Stimulated activated naive CD8-positive, alpha-beta T cell treated with anti-CD3 and anti-CD28 coated beads, Interleukin-15, Interleukin-2, amounts not matched to agents 100 ng/mL and 50 ng/mL, for 24 hours (primary cell): Measurements from ENCODE around the gene SPATC1L.

Experiments
- H3K27ac Mint-ChIP-seq: one replicate; pipeline ENCODE4 v1.8.0; 2021; ENCODE audit warnings: mild to moderate bottlenecking, mixed read lengths
- H3K27me3 Mint-ChIP-seq: one replicate; pipeline ENCODE4 v1.8.0; 2021; ENCODE audit warnings: mixed read lengths
- H3K36me3 Mint-ChIP-seq: one replicate; pipeline ENCODE4 v1.8.0; 2021; ENCODE audit warnings: low read depth, mixed read lengths
- H3K4me1 Mint-ChIP-seq: one replicate; pipeline ENCODE4 v1.8.0; 2021; ENCODE audit warnings: low read depth, mixed read lengths
- H3K4me3 Mint-ChIP-seq: one replicate; pipeline ENCODE4 v1.8.0; 2021; ENCODE audit warnings: mild to moderate bottlenecking, mixed read lengths
- H3K9me3 Mint-ChIP-seq: one replicate; pipeline ENCODE4 v1.8.0; 2021; ENCODE audit warnings: mixed read lengths

Gene SPATC1L

DNA sequence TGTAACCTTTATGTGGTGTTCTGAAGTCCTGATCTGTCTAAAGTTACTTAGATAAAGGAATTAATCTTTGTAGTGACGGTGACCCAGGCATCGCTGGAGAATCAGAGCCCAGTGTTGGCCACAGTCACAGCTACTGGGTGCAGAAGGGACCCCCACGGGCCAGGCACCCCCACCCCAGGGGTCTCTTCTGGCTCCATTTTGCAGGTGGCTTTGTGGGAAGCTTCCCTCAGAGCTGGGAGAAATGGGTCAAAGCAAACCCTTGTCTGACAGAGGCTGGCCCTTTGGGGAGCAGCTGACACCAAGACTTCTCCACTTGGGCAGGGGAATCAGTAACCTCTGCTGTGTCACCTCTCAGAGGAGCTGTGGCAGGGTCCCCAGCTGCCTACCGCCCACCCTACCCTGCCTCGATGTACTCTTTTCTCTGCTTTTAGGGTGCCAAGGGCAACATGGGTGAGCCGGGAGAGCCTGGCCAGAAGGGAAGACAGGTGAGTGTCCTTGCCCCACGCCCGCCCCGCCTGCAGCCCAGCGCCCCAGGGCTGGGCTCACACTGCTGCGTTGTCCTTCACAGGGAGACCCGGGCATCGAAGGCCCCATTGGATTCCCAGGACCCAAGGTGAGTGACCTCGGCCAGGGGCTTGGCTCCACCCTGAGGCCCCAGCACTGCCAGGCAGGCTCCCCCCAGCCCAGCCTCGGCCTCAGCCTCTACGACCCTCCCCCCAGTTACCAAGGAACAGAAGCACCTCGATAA lies 68.6 kb downstream of the SPATC1L start:
- Mint-ChIP-seq H3K36me3 (peaks cover 4% of the 10 kb centered on the region), H3K4me1 (no peaks in the 10 kb centered on the region), H3K27ac (no peak overlapping the region), H3K27me3 (no peaks in the 10 kb centered on the region), H3K4me3 (no peak overlapping the region), H3K9me3 (no peaks in the 10 kb centered on the region)

DNA sequence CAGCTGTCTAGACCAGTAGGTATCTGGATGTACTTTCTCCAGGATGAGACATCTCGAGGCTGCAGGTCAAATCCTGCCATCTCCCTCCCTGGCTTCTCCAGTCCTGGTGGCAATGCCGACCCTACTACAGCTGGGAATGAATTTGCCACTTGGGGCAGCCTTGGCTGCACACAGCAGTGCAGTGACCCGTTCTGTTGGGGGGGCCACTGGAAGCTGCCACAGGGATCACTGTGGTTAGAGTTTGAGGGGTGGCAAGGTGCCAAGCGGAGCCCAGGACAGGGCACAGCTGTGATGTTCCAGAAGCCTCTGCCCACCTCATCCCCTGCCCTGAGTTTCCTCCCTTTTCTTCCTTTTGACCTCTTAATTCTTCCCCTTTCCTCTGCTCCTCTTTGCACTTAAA lies 69.3 kb downstream of the SPATC1L start:
- H3K4me1 Mint-ChIP-seq, result no peaks in the 10 kb centered on the region
- H3K27me3 Mint-ChIP-seq, result no peaks in the 10 kb centered on the region

DNA sequence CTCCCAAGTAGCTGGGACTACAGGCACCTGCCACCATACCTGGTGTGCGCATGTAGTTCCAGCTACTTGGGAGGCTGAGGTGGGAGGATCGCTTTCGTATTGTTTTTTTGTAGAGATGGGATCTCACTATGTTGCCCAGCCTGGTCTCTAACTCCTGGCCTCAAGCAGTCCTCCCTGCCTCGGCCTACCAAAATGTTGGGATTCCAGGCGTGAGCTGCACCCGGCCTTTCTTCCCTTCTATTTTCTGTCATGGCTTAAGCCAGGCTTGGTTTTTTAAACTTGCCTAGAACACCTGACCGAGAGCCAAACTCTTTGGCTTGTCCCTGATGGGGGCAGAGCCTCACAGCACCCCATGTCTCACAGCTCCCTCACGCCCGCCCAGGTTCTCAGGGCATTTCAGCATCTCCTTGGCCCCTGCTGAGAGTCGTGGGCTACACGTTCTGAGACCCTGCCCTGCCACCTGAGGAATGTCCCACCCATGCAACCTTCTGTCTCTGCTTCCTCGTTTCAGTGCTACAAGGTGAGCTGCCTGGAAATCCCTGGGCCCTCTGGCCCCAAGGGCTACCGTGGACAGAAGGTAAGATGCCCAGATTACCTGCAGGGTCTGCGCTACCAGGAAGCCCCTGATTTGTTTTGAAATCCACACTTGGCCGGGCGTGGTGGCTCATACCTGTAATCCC lies 70.6 kb downstream of the SPATC1L start:
- H3K4me3 Mint-ChIP-seq, result no peak overlapping the region
- H3K27ac Mint-ChIP-seq, result no peak overlapping the region
- peaks cover 4% of the 10 kb centered on the region for H3K36me3 Mint-ChIP-seq
- no peaks in the 10 kb centered on the region for H3K27me3 Mint-ChIP-seq
- no peaks in the 10 kb centered on the region for H3K9me3 Mint-ChIP-seq
- H3K4me1 Mint-ChIP-seq, result no peaks in the 10 kb centered on the region

More for the DNA sequence above, 69.3 kb downstream of the SPATC1L start:
- no peak overlapping the region for H3K4me3 Mint-ChIP-seq
- H3K27ac Mint-ChIP-seq, result no peak overlapping the region
- peaks cover 4% of the 10 kb centered on the region for H3K36me3 Mint-ChIP-seq
- no peaks in the 10 kb centered on the region for H3K9me3 Mint-ChIP-seq

DNA sequence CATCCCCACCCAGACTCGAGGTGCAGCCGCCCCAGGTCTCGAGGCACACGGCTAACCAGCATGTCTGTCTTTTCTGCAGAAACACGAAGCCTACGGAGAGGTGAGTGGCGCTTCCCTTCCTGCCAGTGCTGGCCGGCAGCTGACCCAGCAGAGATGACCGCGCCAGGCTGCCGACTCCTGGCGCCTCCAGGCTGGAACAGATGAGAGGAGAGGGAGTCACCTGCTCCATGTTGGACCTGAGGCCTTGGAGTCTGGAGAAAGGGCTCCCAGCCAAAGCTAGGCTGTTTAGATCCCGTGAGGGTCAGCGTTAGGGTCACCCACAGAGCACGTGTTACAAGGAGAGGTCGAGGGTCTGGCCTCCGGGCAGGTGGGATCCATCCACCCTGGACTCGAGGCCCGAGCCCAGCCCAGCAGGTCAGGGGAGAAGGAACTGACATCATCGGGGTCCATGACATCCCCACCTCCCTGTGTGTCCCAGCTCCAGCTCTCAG lies 71.5 kb downstream of the SPATC1L start:
- peaks cover 4% of the 10 kb centered on the region for H3K36me3 Mint-ChIP-seq
- H3K9me3 Mint-ChIP-seq, result peaks cover 5% of the 10 kb centered on the region

DNA sequence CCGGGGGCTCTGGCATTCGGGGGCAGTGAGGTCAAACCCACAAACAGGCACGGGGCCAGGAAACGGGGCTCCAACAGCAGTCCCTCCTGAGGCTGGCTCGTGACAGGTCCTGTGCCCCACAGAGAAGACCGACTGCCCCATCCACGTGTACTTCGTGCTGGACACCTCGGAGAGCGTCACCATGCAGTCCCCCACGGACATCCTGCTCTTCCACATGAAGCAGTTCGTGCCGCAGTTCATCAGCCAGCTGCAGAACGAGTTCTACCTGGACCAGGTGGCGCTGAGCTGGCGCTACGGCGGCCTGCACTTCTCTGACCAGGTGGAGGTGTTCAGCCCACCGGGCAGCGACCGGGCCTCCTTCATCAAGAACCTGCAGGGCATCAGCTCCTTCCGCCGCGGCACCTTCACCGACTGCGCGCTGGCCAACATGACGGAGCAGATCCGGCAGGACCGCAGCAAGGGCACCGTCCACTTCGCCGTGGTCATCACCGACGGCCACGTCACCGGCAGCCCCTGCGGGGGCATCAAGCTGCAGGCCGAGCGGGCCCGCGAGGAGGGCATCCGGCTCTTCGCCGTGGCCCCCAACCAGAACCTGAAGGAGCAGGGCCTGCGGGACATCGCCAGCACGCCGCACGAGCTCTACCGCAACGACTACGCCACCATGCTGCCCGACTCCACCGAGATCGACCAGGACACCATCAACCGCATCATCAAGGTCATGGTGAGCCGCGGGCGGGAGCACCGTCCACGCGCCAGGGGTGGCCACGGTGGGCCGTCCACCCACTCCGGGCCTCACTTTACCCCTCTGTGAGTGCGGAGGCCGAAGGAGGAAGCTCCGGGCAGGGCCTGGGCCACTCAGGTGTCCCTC lies 72.2 kb downstream of the SPATC1L start:
- peaks cover 8% of the 10 kb centered on the region for H3K36me3 Mint-ChIP-seq
- no peaks in the 10 kb centered on the region for H3K4me1 Mint-ChIP-seq
- H3K27me3 Mint-ChIP-seq, result no peaks in the 10 kb centered on the region
- peaks cover 8% of the 10 kb centered on the region for H3K9me3 Mint-ChIP-seq
- H3K27ac Mint-ChIP-seq, result no peak overlapping the region
- H3K4me3 Mint-ChIP-seq, result no peak overlapping the region

More for the DNA sequence above, 71.5 kb downstream of the SPATC1L start:
- Mint-ChIP-seq H3K27ac (no peak overlapping the region), H3K4me1 (no peaks in the 10 kb centered on the region), H3K4me3 (no peak overlapping the region), H3K27me3 (no peaks in the 10 kb centered on the region)

DNA sequence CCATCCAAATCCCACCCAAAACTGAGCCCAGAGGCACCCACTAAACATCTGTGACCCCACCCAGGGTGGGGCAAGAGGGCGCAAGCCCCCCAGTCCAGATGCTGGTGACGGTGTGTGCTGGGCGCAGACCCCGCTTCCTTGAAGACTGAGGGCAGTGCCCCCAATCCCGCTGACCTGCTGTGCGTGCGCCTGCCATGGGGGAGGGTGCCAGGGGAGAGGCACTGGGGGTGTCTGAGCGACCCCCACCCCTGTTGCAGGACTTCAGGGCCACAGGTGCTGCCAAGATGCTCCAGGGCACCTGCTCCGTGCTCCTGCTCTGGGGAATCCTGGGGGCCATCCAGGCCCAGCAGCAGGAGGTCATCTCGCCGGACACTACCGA lies 73.1 kb downstream of the SPATC1L start:
- H3K36me3 Mint-ChIP-seq, result peaks cover 10% of the 10 kb centered on the region
- H3K4me1 Mint-ChIP-seq, result no peaks in the 10 kb centered on the region
- H3K27me3 Mint-ChIP-seq, result peaks cover under 1% of the 10 kb centered on the region
- H3K27ac Mint-ChIP-seq, result no peak overlapping the region
- H3K4me3 Mint-ChIP-seq, result no peak overlapping the region
- peaks cover 10% of the 10 kb centered on the region for H3K9me3 Mint-ChIP-seq
